Measurements from ENCODE around the gene C1orf141. TPM values are rescaled to one million over a fixed set of nuclear protein-coding genes. Genes with fewer than 3 reads are reported as not detected.
"Not testable (repeated sequence)": the region's sequence is repeated elsewhere in the genome, so short reads cannot be mapped to it uniquely, and the experiment has no call there.

Gene C1orf141
- total RNA-seq, 2 experiments from 2014 or later = not detected

- ATAC-seq (ENCODE audit: poor library complexity) (no peak), DNase-seq (no peak)
- peaks cover 5% of the 10 kb centered on the region for H3K9me3 Mint-ChIP-seq
- intact Hi-C loops (cut with DNase I, micrococcal nuclease) = no loop called here
- Histone ChIP-seq H3K36me3 (ENCODE audit: insufficient read depth, low read length) (no peaks in the 10 kb centered on the region), H3K27ac (ENCODE audit: low read depth in 1 of 2, low read length in 2 of 2) (no peak overlapping the region), H3K9me3 (ENCODE audit: control insufficient read depth in 1 of 2, insufficient read depth in 1 of 2, low read length in 2 of 2) (peaks cover 0 to 2% of the 10 kb centered on the region in 2 experiments), H3K27me3 (ENCODE audit: control insufficient read depth in 1 of 2, insufficient read depth in 2 of 2, low read length in 2 of 2) (no peaks in the 10 kb centered on the region), H3K4me3 (ENCODE audit: low read length) (no peak overlapping the region), H3K4me1 (ENCODE audit: insufficient read depth, low read length) (no peaks in the 10 kb centered on the region)
- ChIA-PET CTCF (no interaction called here), POLR2A (no interaction called here)
- no peaks in the 10 kb centered on the region for H3K36me3 Mint-ChIP-seq (ENCODE audit: low read depth)
- H3K4me3 Mint-ChIP-seq = no peak overlapping the region
- no peak for TF ChIP-seq CTCF (IDR thresholded peaks at IDR 0.05)
- H3K4me1 Mint-ChIP-seq (ENCODE audit: low read depth) = no peaks in the 10 kb centered on the region
- peaks cover 3% of the 10 kb centered on the region for H3K27me3 Mint-ChIP-seq
- no peak overlapping the region for H3K27ac Mint-ChIP-seq
These were observed 57.2 kb downstream of the C1orf141 start for GRCh38 chr1:67077593-67077992.

GRCh38 chr1:67072749-67073148 is 62.0 kb downstream of the C1orf141 start:
- POLR2A ChIA-PET = no interaction called here
- H3K27ac ChIP-seq (ENCODE audit: low read depth in 1 of 2, low read length in 2 of 2) = no peak overlapping the region

GRCh38 chr1:67067655-67068054 is 67.1 kb downstream of the C1orf141 start:
- H3K4me3 Mint-ChIP-seq; H3K9me3 Mint-ChIP-seq; H3K27ac Mint-ChIP-seq; DNase-seq; H3K36me3 Mint-ChIP-seq (ENCODE audit: low read depth); POLR2A ChIA-PET; H3K27me3 Mint-ChIP-seq; H3K27me3 ChIP-seq (ENCODE audit: control insufficient read depth in 1 of 2, insufficient read depth in 2 of 2, low read length in 2 of 2); CTCF ChIA-PET; H3K4me1 ChIP-seq (ENCODE audit: insufficient read depth, low read length); intact Hi-C loops (cut with DNase I, micrococcal nuclease); ATAC-seq (ENCODE audit: poor library complexity); H3K4me1 Mint-ChIP-seq (ENCODE audit: low read depth); H3K27ac ChIP-seq (ENCODE audit: low read depth in 1 of 2, low read length in 2 of 2); H3K9me3 ChIP-seq (ENCODE audit: control insufficient read depth in 1 of 2, insufficient read depth in 1 of 2, low read length in 2 of 2); H3K4me3 ChIP-seq (ENCODE audit: low read length); H3K36me3 ChIP-seq (ENCODE audit: insufficient read depth, low read length): not testable (repeated sequence)

More at GRCh38 chr1:67072749-67073148, 62.0 kb downstream of the C1orf141 start:
- H3K4me1 Mint-ChIP-seq (ENCODE audit: low read depth) = no peaks in the 10 kb centered on the region
- no peaks in the 10 kb centered on the region for H3K4me1 ChIP-seq (ENCODE audit: insufficient read depth, low read length)
- no peak overlapping the region for H3K4me3 Mint-ChIP-seq
- H3K27me3 Mint-ChIP-seq = peaks cover 5% of the 10 kb centered on the region
- peaks cover 8% of the 10 kb centered on the region for H3K9me3 Mint-ChIP-seq
- no peak for DNase-seq
- CTCF ChIA-PET = interaction anchor here (0.6 kb wide), 1 partner anchor 34 kb away, joined by 3 read pairs; no protein-coding TSS in a partner anchor
- H3K4me3 ChIP-seq (ENCODE audit: low read length) = no peak overlapping the region
- H3K27me3 ChIP-seq (ENCODE audit: control insufficient read depth in 1 of 2, insufficient read depth in 2 of 2, low read length in 2 of 2) = no peaks in the 10 kb centered on the region
- TF ChIP-seq CTCF (IDR thresholded peaks at IDR 0.05) = no peak
- intact Hi-C loops (cut with DNase I, micrococcal nuclease) = no loop called here
- H3K36me3 Mint-ChIP-seq (ENCODE audit: low read depth) = no peaks in the 10 kb centered on the region
- H3K36me3 ChIP-seq (ENCODE audit: insufficient read depth, low read length) = no peaks in the 10 kb centered on the region
- no peak overlapping the region for H3K27ac Mint-ChIP-seq
- H3K9me3 ChIP-seq (ENCODE audit: control insufficient read depth in 1 of 2, insufficient read depth in 1 of 2, low read length in 2 of 2) = peaks cover 3% of the 10 kb centered on the region in 2 experiments
- no peak for ATAC-seq (ENCODE audit: poor library complexity)

GRCh38 chr1:67062412-67062811 is 72.4 kb downstream of the C1orf141 start:
- ATAC-seq (ENCODE audit: poor library complexity) = no peak
- Histone ChIP-seq H3K27me3 (ENCODE audit: control insufficient read depth in 1 of 2, insufficient read depth in 2 of 2, low read length in 2 of 2) (no peaks in the 10 kb centered on the region), H3K27ac (ENCODE audit: low read depth in 1 of 2, low read length in 2 of 2) (no peak overlapping the region), H3K36me3 (ENCODE audit: insufficient read depth, low read length) (no peaks in the 10 kb centered on the region), H3K4me1 (ENCODE audit: insufficient read depth, low read length) (no peaks in the 10 kb centered on the region), H3K9me3 (ENCODE audit: control insufficient read depth in 1 of 2, insufficient read depth in 1 of 2, low read length in 2 of 2) (peaks cover 2% of the 10 kb centered on the region in 2 experiments), H3K4me3 (ENCODE audit: low read length) (no peak overlapping the region)
- no peak for TF ChIP-seq CTCF (IDR thresholded peaks at IDR 0.05)
- intact Hi-C loops (cut with DNase I, micrococcal nuclease) = no loop called here
- Mint-ChIP-seq H3K4me3 (no peak overlapping the region), H3K27me3 (no peaks in the 10 kb centered on the region), H3K27ac (no peak overlapping the region), H3K36me3 (ENCODE audit: low read depth) (no peaks in the 10 kb centered on the region), H3K4me1 (ENCODE audit: low read depth) (no peaks in the 10 kb centered on the region), H3K9me3 (peaks cover 3% of the 10 kb centered on the region)
- POLR2A ChIA-PET = no interaction called here
- DNase-seq = no peak
- CTCF ChIA-PET = no interaction called here
